ENCODE data around the gene CCL13.

GRCh38 chr17:34400301-34400931 is 44.1 kb downstream of the CCL13 start:
- TF ChIP-seq MAX (IDR thresholded peaks at IDR 0.05; ENCODE audit: low read depth, low read length): no peak
- TF ChIP-seq POLR2A (IDR thresholded peaks at IDR 0.05; ENCODE audit: extremely low read depth, insufficient read length): no peak
